GM19043 (cell line): ENCODE data around the gene SIX4.
"Not testable (repeated sequence)": the region's sequence is repeated elsewhere in the genome, so short reads cannot be mapped to it uniquely, and the experiment has no call there.

Experiments
- ATAC-seq: cut with Tn5 transposase; IDR thresholded peaks from one replicate; pipeline ENCODE4 v1.9.1; 2021; ENCODE audit warnings: low read depth; ENCODE audit not compliant: unreplicated experiment

Gene SIX4

GRCh38 chr14:60723907-60724618, at the start of gene SIX4:
Gene SIX4, minus strand, starts transcription at chr14:60724351. Its CDS starts 277 bp downstream, at chr14:60724074.
- no peak for ATAC-seq

DNA sequence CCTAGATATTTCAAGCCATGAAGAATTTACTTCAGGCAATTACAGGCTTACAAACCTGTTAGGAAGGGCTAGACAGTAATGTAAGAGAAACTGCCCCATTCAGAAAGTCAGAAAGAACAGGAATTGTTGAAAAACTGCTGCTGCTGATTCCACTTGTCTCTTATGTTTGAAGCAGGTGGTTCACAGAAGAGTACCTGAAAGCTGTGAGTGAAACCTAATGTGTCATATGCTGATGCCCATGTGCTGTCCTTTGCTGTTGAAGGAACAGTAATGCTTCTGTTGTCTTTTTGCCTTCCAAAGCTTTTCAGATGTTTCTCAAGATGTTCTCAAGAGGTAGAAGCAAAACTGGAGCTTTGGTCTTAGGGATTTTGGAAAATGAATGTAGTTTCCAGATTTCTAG, 49.4 kb upstream of the SIX4 start:
- peak; percentile 49 for ATAC-seq

DNA sequence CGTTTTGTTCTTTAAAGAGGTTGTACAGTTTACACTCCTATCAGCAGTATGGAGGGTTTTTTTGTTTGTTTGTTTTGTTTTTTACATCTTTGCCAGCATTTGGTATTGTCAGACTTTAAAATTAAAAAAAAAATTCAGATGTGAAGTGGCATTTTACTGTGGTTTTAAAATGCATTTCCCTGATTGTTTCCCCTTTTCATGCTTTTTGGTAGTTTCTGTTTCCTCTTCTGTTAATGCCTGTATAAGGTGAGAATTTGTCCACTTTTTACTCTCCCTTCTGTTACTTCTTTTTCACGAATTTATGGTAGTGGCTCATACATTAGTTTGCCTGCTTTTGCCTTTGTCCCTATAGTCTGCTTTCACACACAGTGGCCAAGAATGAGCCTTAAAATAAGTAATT, 47.0 kb upstream of the SIX4 start:
- no peak for ATAC-seq

DNA sequence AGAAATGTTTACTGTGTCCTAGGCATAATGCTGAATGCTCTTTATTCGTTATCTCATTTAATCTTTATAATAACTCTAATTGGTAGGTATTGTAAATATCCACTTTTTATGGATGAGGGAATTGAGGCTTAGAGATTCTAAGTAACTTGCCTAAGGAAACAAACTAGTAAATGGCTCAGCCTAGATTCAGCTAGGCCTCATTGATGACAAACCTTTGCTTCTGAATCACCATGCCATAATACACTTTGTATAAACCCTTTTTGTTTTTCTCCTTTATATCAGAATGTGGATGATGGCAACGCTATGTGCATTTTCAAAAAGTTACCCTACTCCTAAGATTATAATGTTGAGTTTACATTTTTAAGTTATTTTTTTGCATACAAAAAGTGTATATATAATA, 44.5 kb upstream of the SIX4 start:
- ATAC-seq, result no peak

DNA sequence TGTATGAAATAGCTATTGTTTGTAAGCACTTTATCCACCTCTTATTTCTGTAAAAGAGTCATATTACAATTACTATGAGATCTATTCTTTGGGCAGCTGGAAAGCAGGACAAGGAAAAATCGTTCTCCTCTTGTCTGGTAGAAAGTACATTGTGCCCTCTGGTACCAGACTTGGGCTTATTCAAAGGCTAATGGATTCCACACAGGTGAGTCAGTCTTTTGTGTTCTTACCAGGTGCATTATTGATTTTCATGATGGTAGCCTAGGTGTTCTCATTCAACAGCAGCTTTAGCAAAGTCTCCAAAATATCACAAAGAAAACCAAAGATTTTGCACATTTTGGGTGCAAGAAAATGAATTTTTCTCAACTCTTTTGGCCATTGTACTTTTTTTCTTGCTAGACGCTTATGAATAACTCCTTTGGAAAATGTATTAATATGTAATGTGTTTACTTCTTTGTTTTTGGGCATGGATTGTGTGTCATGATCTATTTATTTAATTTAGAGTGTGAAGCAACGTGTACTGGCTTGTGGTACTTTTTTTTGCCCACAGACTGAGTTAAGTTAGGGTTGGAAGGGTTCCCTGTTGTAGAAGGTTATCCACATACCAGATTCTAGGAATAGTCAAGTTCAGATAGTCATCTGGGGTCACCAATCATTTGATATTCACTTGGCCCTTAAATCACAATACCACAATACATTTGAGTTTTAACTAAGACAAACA, 36.7 kb upstream of the SIX4 start:
- no peak for ATAC-seq

- ATAC-seq, result no peak
Measured at GRCh38 chr14:60760209-60760608, 36.1 kb upstream of the SIX4 start.

DNA sequence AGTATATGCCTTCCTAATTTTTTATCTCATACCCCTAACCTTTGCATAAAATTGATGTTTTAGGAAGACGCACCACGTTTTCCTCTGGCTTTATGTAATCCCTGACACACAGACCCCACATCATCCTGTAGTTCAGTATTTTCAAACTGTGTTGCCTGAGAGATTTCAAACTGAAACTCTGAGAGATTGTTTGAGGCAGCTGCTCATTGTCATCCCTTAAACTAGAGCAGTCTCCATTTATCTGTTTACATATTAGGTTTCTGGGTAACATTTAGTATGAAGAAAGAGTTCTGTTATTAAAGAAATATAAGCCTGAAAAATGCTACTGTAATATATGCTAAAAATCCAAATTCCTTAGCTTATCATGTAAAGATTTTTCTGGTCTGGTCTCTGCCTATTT, 34.7 kb upstream of the SIX4 start:
- peak; percentile 40 for ATAC-seq

DNA sequence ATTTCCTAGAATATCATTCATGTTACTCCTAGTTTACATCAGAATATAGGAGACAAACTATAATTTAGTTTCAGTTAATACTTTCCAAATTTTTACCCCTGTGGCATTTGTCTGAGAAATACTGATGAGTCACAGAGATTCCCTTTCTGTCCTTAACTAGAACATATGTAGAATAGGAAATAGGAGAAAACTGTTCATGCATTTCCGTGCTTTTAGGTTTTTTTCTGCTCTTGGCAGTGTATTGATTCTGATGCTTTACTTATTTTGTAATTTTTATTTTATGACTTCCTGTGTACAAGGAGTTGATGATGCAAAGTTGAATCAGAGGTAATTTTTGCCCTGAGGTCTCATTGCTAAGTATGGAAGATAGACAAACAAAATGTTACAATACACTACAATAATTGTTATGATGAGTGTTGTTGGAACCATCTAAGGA, 33.4 kb upstream of the SIX4 start:
- ATAC-seq, result no peak

- no peak for ATAC-seq
Measured at GRCh38 chr14:60756847-60757246, 32.7 kb upstream of the SIX4 start.

GRCh38 chr14:60753264-60754119, 29.3 kb upstream of the SIX4 start:
- peak; percentile 98 for ATAC-seq

DNA sequence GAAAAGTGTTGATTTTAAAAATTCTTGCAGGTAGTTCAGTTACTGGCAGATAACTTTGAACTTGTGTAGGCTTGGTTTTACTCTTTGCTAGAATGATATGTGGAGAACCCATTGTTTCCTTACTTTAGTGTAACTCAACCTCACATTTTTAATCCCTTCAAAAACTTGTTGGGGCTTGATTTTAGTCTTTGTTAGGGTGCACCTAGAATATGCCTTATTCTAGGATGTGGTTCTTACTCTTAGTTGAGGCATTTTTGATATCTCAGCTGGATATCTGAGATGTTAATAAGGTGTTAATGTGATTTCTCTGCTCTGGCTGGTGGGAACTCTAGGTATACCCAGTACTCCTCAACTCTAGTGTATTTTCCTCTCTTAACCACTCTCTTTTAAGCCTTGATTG, 20.4 kb upstream of the SIX4 start:
- ATAC-seq, result no peak

DNA sequence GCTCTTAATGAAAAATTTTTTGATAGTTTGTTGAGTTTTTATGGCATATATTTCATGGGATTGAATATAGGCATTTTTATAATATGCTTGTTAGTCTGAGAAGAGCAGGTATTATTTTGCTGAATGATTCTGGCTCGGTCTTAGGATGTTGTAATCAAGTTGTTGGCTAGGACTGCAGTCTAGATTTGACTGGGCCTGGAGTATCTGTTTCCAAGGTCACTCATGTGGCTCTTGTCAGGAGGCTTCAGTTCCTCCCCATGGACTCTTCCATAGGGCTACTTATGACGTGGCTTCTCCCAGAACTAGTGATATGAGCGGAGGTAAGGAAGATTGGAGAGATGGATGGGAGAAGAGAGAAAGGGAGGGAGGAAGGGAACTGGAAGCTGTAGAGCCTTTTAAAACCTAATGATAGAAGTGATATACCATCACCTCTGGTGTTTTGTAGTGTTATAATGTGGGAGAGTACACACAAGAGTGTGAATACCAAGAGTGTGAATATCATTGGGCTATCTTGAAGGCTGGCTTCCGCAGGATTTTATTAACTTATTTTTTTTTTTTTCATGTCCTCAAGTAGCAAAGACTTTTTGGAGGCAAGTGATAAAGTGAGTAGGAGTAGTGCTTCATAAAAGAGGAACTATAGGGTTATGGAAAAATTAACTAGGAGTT, 14.8 kb upstream of the SIX4 start:
- no peak for ATAC-seq

GRCh38 chr14:60736494-60736893, 12.3 kb upstream of the SIX4 start:
- no peak for ATAC-seq

DNA sequence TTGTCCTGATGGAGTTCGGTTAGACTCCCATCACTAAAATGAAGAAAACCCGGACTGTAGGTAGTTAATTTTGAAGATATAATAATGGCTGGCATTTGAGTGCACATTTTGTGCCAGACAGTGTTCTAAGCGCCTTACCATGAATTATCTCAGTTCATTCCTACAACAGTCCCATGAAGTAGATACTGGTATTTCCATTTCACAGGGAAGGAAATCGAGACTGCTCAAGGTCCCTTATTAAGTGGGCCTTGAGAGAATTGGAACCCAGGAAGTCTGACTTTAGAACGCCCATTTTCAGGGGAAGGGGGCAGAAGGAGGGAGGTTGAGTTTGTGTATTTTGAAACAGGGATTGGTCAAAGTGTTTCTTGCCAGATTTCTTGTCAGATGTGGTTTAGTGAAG, 11.3 kb upstream of the SIX4 start:
- ATAC-seq, result no peak

DNA sequence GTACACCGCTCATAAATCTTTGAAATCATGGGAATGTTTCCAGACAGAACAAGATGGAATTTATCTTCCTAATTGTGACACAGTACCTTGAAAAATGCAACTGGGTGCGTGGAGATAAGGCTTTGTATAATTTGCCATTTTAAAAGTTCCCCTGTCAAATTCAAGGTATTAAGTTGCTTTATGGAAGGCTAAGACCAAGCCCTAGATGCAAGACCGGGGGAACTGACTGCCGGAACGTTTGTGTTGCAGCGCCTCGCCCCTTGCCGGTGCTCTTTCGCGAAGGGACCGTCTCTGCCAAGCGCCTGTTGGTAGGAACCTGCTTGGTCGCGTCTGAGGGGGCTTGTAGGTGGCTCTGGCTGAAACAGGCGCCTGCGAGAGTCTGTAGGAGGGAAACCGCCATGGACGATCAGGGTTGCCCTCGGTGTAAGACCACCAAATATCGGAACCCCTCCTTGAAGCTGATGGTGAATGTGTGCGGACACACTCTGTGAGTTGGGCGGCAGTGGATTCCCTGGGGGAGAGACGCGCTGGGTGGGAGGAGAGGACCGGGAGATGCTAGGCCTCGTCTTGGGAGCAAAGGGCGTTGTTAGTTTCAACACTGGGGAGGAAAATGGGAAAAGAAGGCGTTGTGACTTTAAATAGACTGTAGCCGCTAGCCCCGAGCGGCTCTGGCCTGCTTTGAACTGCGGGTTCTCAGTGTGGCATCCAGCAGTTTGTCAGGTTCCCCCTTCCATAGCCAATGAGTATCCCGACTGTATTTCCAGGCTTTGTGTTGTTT, 10.5 kb upstream of the SIX4 start, which contains the start of gene MNAT1:
TSS of gene MNAT1 (plus strand) at position 297 of the 778 bp plus-strand sequence. CDS start at position 399, 102 bp downstream.
- peak; percentile 92 for ATAC-seq

GRCh38 chr14:60732840-60733483, 8.8 kb upstream of the SIX4 start:
- no peak for ATAC-seq

- not testable (repeated sequence) for ATAC-seq
Measured at GRCh38 chr14:60731291-60731690, 7.1 kb upstream of the SIX4 start.

- no peak for ATAC-seq
Measured at GRCh38 chr14:60723116-60723906, 840 bp downstream of the SIX4 start.
